Peyer's patch (tissue), 4 donors: ENCODE measurements around the gene PIK3R5. TPM values are rescaled to one million over a fixed set of nuclear protein-coding genes. Genes with fewer than 3 reads are reported as not detected.
A peak's percentile ranks its signal among the peaks of the same experiment; 100 is the strongest.

Experiments used
- DNase-seq, 3 donors: peaks; one replicate each; pipeline ENCODE4 v3.0.0-alpha.2; 2017 to 2019
- H3K27ac ChIP-seq, 4 donors: fragments of 200-600 bp; sonication (generic); one replicate each; pipeline ENCODE4 v1.5.1; 2016 to 2019
- H3K27me3 ChIP-seq, 2 donors: fragments of 200-600 bp; sonication (generic); one replicate each; pipeline ENCODE4 v1.5.1; 2019
- H3K36me3 ChIP-seq, 3 donors: fragments of 200-600 bp; sonication (generic); one replicate each; pipeline ENCODE4 v1.5.1; 2016 to 2019
- H3K4me1 ChIP-seq, 4 donors: fragments of 200-600 bp; sonication (generic); one replicate each; pipeline ENCODE4 v1.5.1; 2016 to 2019
- H3K4me3 ChIP-seq, 4 donors: fragments of 200-600 bp; sonication (generic); 1 replicate in 3 of 4; 2 replicates in 1 of 4; pipeline ENCODE4 v1.5.1; 2016 to 2019; ENCODE audit warnings: mild to moderate bottlenecking in 1 of 4
- H3K9me3 ChIP-seq, 4 donors: fragments of 200-600 bp; sonication (generic); one replicate each; pipeline ENCODE4 v1.5.1; 2016 to 2019; ENCODE audit warnings: mild to moderate bottlenecking in 1 of 4
- POLR2A ChIP-seq, 2 donors: fragments of 450-650 bp; IDR thresholded peaks; one replicate each; pipeline ENCODE4 v1.5.1; 2017; ENCODE audit warnings: antibody characterized with exemption in 2 of 2, mild to moderate bottlenecking in 2 of 2, moderate library complexity in 2 of 2
- total RNA-seq, 4 donors: library from RNA; depleted of rRNA; stranded (reverse); fragments of >200 nt; gene quantifications; one replicate each; pipeline ENCODE4 v1.1.0, GENCODE V29; 2016
- TF ChIP-seq, protein P1 (sequence below), 6 experiments: fragments of 450-650 bp in 4 of 6; fragments of 200-600 bp in 2 of 6; sonication (generic) in 1 of 6; IDR thresholded peaks; one replicate each; pipeline ENCODE4 v1.5.1; 2017 to 2019; ENCODE audit warnings: antibody characterized with exemption in 6 of 6, mild to moderate bottlenecking in 3 of 6, moderate library complexity in 1 of 6

PIK3R5 gene
- total RNA-seq, 4 donors from 2014 or later: 6.3 to 74.3 (median 10.3) TPM

- H3K9me3 ChIP-seq: no peaks in the 10 kb centered on the region
Observed at GRCh38 chr17:8938933-8939332, 26.6 kb downstream of the PIK3R5 start.

GRCh38 chr17:8935191-8935590 is 30.3 kb downstream of the PIK3R5 start:
- H3K9me3 ChIP-seq: no peaks in the 10 kb centered on the region
- no peaks in the 10 kb centered on the region for H3K36me3 ChIP-seq
- DNase-seq: no peak
- H3K4me1 ChIP-seq: peaks cover 0 to 13% (median under 1%) of the 10 kb centered on the region in 4 donors
- H3K27ac ChIP-seq: no peak overlapping the region
- TF ChIP-seq, protein P1, sequence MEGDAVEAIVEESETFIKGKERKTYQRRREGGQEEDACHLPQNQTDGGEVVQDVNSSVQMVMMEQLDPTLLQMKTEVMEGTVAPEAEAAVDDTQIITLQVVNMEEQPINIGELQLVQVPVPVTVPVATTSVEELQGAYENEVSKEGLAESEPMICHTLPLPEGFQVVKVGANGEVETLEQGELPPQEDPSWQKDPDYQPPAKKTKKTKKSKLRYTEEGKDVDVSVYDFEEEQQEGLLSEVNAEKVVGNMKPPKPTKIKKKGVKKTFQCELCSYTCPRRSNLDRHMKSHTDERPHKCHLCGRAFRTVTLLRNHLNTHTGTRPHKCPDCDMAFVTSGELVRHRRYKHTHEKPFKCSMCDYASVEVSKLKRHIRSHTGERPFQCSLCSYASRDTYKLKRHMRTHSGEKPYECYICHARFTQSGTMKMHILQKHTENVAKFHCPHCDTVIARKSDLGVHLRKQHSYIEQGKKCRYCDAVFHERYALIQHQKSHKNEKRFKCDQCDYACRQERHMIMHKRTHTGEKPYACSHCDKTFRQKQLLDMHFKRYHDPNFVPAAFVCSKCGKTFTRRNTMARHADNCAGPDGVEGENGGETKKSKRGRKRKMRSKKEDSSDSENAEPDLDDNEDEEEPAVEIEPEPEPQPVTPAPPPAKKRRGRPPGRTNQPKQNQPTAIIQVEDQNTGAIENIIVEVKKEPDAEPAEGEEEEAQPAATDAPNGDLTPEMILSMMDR (IDR thresholded peaks at IDR 0.05): no peak
- no peak for TF ChIP-seq POLR2A (IDR thresholded peaks at IDR 0.05)
- H3K27me3 ChIP-seq: no peaks in the 10 kb centered on the region
- H3K4me3 ChIP-seq: no peak overlapping the region

More at GRCh38 chr17:8938933-8939332, 26.6 kb downstream of the PIK3R5 start:
- TF ChIP-seq POLR2A (IDR thresholded peaks at IDR 0.05): no peak
- TF ChIP-seq, protein P1 (IDR thresholded peaks at IDR 0.05): no peak
- Histone ChIP-seq H3K4me3 (no peak overlapping the region), H3K27me3 (no peaks in the 10 kb centered on the region), H3K4me1 (peaks cover 0 to 33% (median 9%) of the 10 kb centered on the region in 4 donors), H3K27ac (peak overlapping the region in 1 of 4 donors; percentile 36), H3K36me3 (no peaks in the 10 kb centered on the region)
- DNase-seq: no peak

DNA sequence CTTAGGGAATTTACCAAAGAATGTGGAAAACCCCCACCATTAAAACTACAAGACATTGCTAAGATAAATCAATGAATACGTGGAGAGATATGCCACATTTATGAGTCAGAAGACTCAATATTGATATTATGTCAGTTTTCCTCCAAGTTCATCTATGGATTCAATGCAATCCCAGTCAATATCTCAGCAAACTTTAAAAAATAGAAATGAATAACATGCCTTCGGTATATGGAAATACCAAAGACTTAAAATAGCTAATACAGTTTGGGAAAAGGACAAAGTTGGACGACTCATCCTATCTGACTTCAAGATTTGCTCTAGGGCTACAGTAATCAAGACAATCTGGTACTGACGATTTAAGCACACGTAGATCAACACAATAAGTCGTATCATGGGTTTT is 31.2 kb downstream of the PIK3R5 start:
- Histone ChIP-seq H3K4me3 (no peak overlapping the region), H3K27me3 (no peaks in the 10 kb centered on the region), H3K36me3 (no peaks in the 10 kb centered on the region), H3K27ac (no peak overlapping the region), H3K9me3 (no peaks in the 10 kb centered on the region), H3K4me1 (peaks cover 0 to 6% (median 0%) of the 10 kb centered on the region in 4 donors)
- DNase-seq: no peak
- TF ChIP-seq POLR2A (IDR thresholded peaks at IDR 0.05): no peak
- TF ChIP-seq, protein P1 (IDR thresholded peaks at IDR 0.05): no peak

DNA sequence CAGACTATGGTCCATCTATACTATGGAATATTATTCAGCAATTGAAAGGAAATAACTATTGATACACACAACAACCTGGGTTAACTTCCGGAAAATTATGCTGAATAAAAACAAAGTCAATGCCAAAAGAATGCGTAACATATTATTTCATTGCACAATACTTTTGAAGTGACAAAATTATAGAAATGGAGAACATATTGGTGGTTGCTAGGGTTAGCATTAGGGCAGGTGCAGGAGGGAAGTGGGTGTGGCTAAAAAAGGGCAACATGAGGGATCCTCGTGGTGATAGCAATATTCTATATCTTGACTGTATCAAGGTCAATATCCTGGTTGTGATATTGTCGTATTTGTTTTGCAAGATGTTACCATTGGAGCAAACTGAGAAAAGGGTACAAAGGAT is 34.9 kb downstream of the PIK3R5 start:
- DNase-seq: no peak

GRCh38 chr17:8928347-8928746 is 37.2 kb downstream of the PIK3R5 start:
- no peaks in the 10 kb centered on the region for H3K4me1 ChIP-seq

More for the DNA sequence above, 34.9 kb downstream of the PIK3R5 start:
- TF ChIP-seq, protein P1 (IDR thresholded peaks at IDR 0.05): no peak
- no peak for TF ChIP-seq POLR2A (IDR thresholded peaks at IDR 0.05)
- no peaks in the 10 kb centered on the region for H3K27me3 ChIP-seq
- H3K4me3 ChIP-seq: no peak overlapping the region
- no peak overlapping the region for H3K27ac ChIP-seq
- peaks cover 0 to 17% (median 0%) of the 10 kb centered on the region in 4 donors for H3K9me3 ChIP-seq
- H3K4me1 ChIP-seq: no peaks in the 10 kb centered on the region
- H3K36me3 ChIP-seq: no peaks in the 10 kb centered on the region

DNA sequence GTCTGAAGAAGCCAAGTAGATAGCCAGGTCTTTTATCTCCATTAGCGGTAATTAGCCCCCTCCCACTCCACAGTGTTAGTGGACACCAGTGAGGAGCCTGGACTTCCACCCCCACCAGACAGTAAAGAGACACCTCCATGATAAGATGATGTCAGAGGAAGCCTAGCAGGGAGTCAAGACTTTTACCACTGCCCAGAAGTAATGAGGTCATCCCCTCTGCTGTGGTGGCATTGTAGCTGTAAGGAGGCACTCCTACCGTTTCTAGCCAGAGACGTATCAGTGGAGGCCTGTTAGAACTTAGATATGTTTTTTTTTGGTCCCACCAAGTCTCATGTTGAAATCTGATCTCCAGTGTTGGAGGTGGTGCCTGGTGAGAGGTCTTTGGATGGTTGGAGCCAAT is 38.1 kb downstream of the PIK3R5 start:
- no peaks in the 10 kb centered on the region for H3K27me3 ChIP-seq
- no peaks in the 10 kb centered on the region for H3K36me3 ChIP-seq
- H3K4me3 ChIP-seq: no peak overlapping the region
- H3K9me3 ChIP-seq: peaks cover 0 to 17% (median 0%) of the 10 kb centered on the region in 4 donors
- DNase-seq: no peak
- no peak overlapping the region for H3K27ac ChIP-seq
- no peak for TF ChIP-seq POLR2A (IDR thresholded peaks at IDR 0.05)
- TF ChIP-seq, protein P1 (IDR thresholded peaks at IDR 0.05): no peak
- no peaks in the 10 kb centered on the region for H3K4me1 ChIP-seq

More at GRCh38 chr17:8928347-8928746, 37.2 kb downstream of the PIK3R5 start:
- Histone ChIP-seq H3K27ac (no peak overlapping the region), H3K4me3 (no peak overlapping the region), H3K27me3 (no peaks in the 10 kb centered on the region), H3K36me3 (no peaks in the 10 kb centered on the region), H3K9me3 (peaks cover 0 to 17% (median 0%) of the 10 kb centered on the region in 4 donors)
- DNase-seq: no peak
- no peak for TF ChIP-seq POLR2A (IDR thresholded peaks at IDR 0.05)
